Peyer's patch (tissue), 4 donors: Measurements from ENCODE around the gene CDYL. TPM values are rescaled to one million over a fixed set of nuclear protein-coding genes. Genes with fewer than 3 reads are reported as not detected.

Experiments
- DNase-seq, 3 donors: peaks; one replicate each; pipeline ENCODE4 v3.0.0-alpha.2; 2017 to 2019
- H3K27ac ChIP-seq, 4 donors: fragments of 200-600 bp; sonication (generic); one replicate each; pipeline ENCODE4 v1.5.1; 2016 to 2019
- H3K27me3 ChIP-seq, 2 donors: fragments of 200-600 bp; sonication (generic); one replicate each; pipeline ENCODE4 v1.5.1; 2019
- H3K36me3 ChIP-seq, 3 donors: fragments of 200-600 bp; sonication (generic); one replicate each; pipeline ENCODE4 v1.5.1; 2016 to 2019
- H3K4me1 ChIP-seq, 4 donors: fragments of 200-600 bp; sonication (generic); one replicate each; pipeline ENCODE4 v1.5.1; 2016 to 2019
- H3K4me3 ChIP-seq, 4 donors: fragments of 200-600 bp; sonication (generic); 1 replicate in 3 of 4; 2 replicates in 1 of 4; pipeline ENCODE4 v1.5.1; 2016 to 2019; ENCODE audit warnings: mild to moderate bottlenecking in 1 of 4
- H3K9me3 ChIP-seq, 4 donors: fragments of 200-600 bp; sonication (generic); one replicate each; pipeline ENCODE4 v1.5.1; 2016 to 2019; ENCODE audit warnings: mild to moderate bottlenecking in 1 of 4
- CTCF ChIP-seq, 6 experiments: fragments of 450-650 bp in 4 of 6; fragments of 200-600 bp in 2 of 6; sonication (generic) in 1 of 6; IDR thresholded peaks; one replicate each; pipeline ENCODE4 v1.5.1; 2017 to 2019; ENCODE audit warnings: antibody characterized with exemption in 6 of 6, mild to moderate bottlenecking in 3 of 6, moderate library complexity in 1 of 6
- POLR2A ChIP-seq, 2 donors: fragments of 450-650 bp; IDR thresholded peaks; one replicate each; pipeline ENCODE4 v1.5.1; 2017; ENCODE audit warnings: antibody characterized with exemption in 2 of 2, mild to moderate bottlenecking in 2 of 2, moderate library complexity in 2 of 2
- total RNA-seq, 4 donors: library from RNA; depleted of rRNA; stranded (reverse); fragments of >200 nt; gene quantifications; one replicate each; pipeline ENCODE4 v1.1.0, GENCODE V29; 2016

CDYL gene
- total RNA-seq, 4 donors from 2014 or later, result 31.2 to 77.6 (median 35.2) TPM

- Histone ChIP-seq H3K27ac (peak overlapping the region in 2 of 4 donors; percentile 2 to 17), H3K36me3 (no peaks in the 10 kb centered on the region), H3K4me1 (peaks cover 0 to 9% (median 4%) of the 10 kb centered on the region in 4 donors), H3K9me3 (no peaks in the 10 kb centered on the region), H3K27me3 (no peaks in the 10 kb centered on the region), H3K4me3 (no peak overlapping the region)
- DNase-seq, result no peak
- TF ChIP-seq CTCF (IDR thresholded peaks at IDR 0.05) (no peak), POLR2A (IDR thresholded peaks at IDR 0.05) (no peak)
Observed at GRCh38 chr6:4880363-4880762, 104.2 kb downstream of the CDYL start.

- TF ChIP-seq CTCF (IDR thresholded peaks at IDR 0.05) (no peak), POLR2A (IDR thresholded peaks at IDR 0.05) (no peak)
- H3K36me3 ChIP-seq, result no peaks in the 10 kb centered on the region
- H3K27me3 ChIP-seq, result no peaks in the 10 kb centered on the region
- no peak overlapping the region for H3K27ac ChIP-seq
- no peak for DNase-seq
- no peaks in the 10 kb centered on the region for H3K9me3 ChIP-seq
- H3K4me3 ChIP-seq, result no peak overlapping the region
- peaks cover 0 to 9% (median 4%) of the 10 kb centered on the region in 4 donors for H3K4me1 ChIP-seq
Observed at GRCh38 chr6:4883298-4883697, 107.1 kb downstream of the CDYL start.

- no peak for TF ChIP-seq CTCF (IDR thresholded peaks at IDR 0.05)
- no peak for TF ChIP-seq POLR2A (IDR thresholded peaks at IDR 0.05)
- H3K36me3 ChIP-seq, result no peaks in the 10 kb centered on the region
- H3K9me3 ChIP-seq, result no peaks in the 10 kb centered on the region
- no peak overlapping the region for H3K27ac ChIP-seq
- no peak overlapping the region for H3K4me3 ChIP-seq
- no peaks in the 10 kb centered on the region for H3K27me3 ChIP-seq
- peaks cover 0 to 9% (median 3%) of the 10 kb centered on the region in 4 donors for H3K4me1 ChIP-seq
- DNase-seq, result no peak
Observed at GRCh38 chr6:4884646-4885340, 108.6 kb downstream of the CDYL start.

GRCh38 chr6:4885341-4885933 lies 109.2 kb downstream of the CDYL start:
- no peak for DNase-seq
- Histone ChIP-seq H3K4me3 (no peak overlapping the region), H3K36me3 (no peaks in the 10 kb centered on the region), H3K27me3 (no peaks in the 10 kb centered on the region), H3K9me3 (no peaks in the 10 kb centered on the region), H3K27ac (no peak overlapping the region), H3K4me1 (peaks cover 0 to 9% (median 3%) of the 10 kb centered on the region in 4 donors)
- TF ChIP-seq POLR2A (IDR thresholded peaks at IDR 0.05) (no peak), CTCF (IDR thresholded peaks at IDR 0.05) (no peak)

- TF ChIP-seq CTCF (IDR thresholded peaks at IDR 0.05) (no peak), POLR2A (IDR thresholded peaks at IDR 0.05) (no peak)
- Histone ChIP-seq H3K4me3 (no peak overlapping the region), H3K36me3 (peaks cover 0 to 17% (median 0%) of the 10 kb centered on the region in 3 donors), H3K27ac (no peak overlapping the region), H3K4me1 (peaks cover 0 to 6% (median 0%) of the 10 kb centered on the region in 4 donors), H3K9me3 (no peaks in the 10 kb centered on the region), H3K27me3 (no peaks in the 10 kb centered on the region)
- DNase-seq, result no peak
Observed at GRCh38 chr6:4888841-4889240, 112.6 kb downstream of the CDYL start.
